Urothelium cell line (cell line): ENCODE measurements around the gene CD226.
"Not testable (repeated sequence)": the region's sequence is repeated elsewhere in the genome, so short reads cannot be mapped to it uniquely, and the experiment has no call there.

Experiments used
- DNase-seq: peaks from one replicate; pipeline ENCODE4 v3.0.0; 2011; ENCODE audit warnings: low spot score, mixed read lengths
- FAIRE-seq: peaks from 2 replicates; lab custom pipeline; 2011; peaks lifted over from hg19 to GRCh38; lab: Jason Lieb, UNC

Gene CD226

DNA sequence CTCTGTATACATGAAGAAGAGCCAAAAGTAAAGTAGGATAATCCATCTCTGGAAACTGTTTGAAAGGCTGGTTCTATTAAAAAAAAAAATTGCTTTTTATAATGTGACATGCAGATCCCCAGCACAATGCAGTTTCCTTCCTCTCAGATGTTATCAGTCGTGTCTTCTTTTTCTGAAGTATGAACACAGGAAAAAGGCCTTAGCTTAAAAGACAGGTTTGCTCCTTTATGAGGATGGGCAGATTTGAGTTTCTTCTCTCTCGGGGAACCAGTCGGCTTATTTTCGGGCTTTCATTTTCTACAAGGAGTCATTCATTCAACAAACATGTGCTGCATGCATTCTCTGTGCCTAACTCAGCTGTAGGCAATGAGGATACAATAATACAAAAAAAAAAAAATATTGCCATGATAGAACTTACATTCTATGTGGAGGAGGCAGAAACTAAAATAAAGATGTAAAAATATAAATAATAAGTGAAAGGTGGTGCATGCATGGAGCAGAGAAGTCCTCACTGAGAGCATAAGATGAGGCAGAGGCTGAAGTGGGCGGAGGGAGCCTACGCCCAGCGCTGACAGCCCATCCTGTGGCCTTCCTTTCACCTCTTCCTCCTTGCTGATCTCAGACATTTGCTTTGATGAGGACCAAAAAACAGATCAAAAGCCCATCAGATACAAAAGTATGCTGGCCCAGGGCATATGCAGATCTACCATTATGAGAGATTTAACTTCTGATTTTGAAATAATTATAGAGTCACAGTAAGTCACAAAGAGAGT lies at the start of gene CD226:
CD226 (minus strand) TSS at position 513 of the 773 bp plus-strand sequence; CDS start at position 46, 467 bp downstream.
- FAIRE-seq (no peak), DNase-seq (no peak)

DNA sequence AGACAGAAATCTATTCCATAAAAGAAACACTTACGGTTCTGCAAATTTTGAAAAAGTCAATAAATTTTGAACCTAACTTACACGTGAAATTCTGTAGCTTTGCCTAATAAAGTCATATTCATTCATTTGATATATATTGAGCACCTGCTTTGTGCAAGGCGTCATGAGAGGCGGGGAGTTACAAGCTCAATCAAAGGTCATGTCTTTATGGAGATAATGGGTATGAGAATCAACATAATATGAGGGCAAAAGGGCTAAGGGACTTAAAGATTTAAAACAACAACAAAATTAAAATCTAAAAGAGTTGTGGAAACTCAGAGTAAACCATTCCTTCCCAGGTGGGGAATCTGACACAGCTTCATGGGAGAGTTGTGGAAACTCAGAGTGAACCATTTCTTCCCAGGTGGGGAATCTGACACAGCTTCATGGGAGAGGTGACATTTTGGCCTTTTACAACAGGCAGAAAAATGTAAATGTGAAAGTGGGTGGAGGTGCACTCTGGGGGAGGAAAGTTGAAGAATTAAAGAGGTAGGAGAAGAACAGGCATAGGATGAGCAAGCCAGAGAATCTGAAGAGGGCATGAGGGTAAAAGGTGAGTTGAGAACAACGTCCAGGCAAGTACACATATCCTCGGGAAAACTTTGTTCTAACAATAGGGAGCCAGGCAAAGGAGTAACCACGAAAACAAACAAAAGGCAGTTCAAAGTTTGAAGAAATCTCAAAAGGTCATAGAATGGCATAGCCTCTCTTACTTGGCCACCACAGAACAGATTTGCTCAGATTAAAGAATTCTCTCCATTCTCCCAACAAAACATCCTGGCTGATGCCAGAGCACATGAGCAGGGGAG lies 49.5 kb upstream of the CD226 start:
- FAIRE-seq = no peak
- no peak for DNase-seq

DNA sequence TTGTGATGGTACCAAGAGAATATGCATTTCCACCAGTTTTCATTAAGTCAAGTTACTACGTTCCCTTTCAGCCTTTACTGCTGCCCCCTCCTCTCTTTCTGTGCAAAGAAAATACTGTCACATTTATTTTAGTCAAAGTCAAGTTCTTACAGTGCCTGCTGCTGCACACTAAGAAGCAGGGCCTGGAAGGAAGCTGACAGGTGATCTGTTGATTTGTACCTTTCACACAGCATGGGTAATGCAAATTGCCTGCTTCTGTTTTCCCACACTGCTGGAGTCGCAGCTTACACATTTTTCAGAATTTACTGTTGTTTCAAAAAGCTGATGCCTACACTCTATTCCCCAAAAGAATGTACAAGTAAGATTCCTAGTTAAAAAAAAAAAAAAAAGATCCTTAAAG lies 48.7 kb upstream of the CD226 start:
- no peak for DNase-seq
- no peak for FAIRE-seq

DNA sequence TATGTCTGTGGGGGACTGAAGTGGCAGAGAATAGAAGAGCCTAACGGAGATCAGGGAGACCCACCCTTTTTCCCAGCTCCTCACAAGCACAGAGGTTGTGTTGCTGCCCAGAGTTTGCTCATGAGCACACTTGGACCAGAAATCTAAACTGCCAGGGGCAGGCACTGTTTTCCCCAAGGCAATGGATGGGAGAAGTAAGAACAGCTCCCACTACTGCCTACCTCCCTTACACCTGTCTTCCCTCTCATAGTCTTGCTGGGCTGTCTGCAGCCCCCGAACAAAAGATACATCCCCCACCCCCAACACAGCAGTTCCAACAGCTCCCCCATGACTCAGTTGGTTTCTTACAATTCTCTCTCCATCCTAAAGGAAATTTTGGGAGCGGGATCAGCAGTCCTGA lies 48.1 kb upstream of the CD226 start:
- no peak for FAIRE-seq
- DNase-seq = no peak

DNA sequence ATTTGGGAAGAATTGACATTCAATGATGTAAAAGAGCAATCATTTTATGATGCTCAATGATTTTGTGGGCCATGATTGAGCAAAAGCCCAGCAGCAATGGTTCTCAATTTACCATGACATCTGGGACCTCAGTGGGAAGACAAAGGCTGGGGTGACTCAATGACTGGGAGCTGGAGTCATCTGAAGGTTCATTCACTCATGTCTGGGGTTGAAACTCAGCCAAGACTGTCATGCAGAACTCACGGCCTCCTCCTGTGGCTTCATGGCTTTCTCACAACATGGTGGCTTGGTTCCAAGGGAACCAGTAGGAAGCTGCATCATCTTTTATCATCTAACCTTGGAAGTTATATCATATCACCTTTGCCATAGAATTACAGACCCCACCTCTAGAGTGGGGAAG lies 45.1 kb upstream of the CD226 start:
- no peak for FAIRE-seq
- no peak for DNase-seq

DNA sequence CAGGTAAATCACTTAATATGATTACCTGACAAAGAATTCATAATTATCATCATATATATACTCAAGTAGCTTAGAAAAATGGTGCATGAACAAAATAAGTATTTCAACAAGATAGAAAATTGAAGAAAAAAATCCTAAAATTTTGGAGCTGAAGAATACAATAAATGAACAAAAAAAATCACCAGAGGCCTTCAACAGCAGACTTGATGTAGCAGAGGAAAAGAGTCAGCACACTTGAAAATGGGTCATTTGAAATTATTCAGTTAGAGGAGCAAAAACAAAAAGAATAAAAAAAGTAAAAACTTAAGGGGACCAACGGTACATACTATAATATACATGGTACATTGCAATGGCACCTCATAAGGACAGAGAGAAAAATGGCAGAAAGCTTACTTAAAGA lies 40.2 kb upstream of the CD226 start:
- DNase-seq (no peak), FAIRE-seq (no peak)

DNA sequence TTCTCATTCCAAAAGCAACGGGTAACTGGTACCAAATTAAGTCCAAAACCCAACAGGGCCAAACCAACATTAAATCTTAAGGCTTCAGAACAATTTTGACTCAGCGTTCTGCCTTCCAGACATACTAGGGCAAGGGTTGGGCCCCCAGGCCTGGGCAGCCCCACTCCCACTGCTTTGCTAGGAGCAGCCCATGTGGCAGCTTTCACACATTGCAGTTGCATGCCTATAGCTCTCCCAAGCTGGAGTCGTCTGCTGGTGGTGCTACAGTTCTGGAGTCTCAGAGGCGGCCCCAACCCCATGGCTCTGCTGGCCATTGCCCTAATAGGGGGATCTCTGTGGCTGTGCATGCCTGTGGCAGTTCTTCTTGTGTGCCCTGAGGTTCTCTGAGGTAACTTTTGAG lies 37.6 kb upstream of the CD226 start:
- DNase-seq (no peak), FAIRE-seq (no peak)

DNA sequence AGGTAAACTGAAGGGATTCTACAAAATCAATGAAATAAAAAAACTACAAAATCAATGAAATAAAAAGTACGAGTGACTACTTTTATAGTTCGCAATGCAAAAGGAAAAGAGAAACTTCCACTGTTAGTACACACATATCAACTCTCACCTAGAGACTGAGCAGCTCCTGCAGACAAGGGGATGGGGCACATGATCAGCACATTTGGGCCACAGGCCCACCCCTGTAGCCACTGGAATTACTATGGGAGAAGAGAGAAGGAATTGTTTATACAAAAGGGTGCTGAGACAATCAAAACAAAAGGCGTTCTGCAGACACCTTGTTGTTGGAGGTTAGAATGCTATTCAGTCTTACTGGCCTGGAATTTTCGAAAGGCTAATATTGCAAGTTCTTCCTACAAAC lies 34.7 kb upstream of the CD226 start:
- no peak for DNase-seq
- no peak for FAIRE-seq

DNA sequence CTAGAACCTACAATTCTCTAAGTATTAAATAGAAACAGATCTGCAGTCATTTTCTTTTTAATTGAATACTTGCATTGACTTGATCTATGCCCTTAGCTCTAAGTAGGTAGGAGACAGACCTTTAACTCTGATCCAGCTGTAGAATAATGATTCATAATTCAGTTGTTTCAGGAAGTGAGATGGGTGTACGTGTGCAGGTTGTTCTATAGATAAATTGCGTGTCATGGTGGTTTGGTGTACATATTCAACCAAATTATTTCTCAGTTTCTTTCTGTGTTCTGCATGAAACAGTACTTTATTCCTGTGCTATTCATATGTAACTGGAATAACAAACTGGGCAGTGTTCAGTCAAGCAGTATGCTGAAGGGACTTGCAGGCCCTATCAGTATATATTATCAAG lies 34.3 kb upstream of the CD226 start:
- DNase-seq (no peak), FAIRE-seq (no peak)

DNA sequence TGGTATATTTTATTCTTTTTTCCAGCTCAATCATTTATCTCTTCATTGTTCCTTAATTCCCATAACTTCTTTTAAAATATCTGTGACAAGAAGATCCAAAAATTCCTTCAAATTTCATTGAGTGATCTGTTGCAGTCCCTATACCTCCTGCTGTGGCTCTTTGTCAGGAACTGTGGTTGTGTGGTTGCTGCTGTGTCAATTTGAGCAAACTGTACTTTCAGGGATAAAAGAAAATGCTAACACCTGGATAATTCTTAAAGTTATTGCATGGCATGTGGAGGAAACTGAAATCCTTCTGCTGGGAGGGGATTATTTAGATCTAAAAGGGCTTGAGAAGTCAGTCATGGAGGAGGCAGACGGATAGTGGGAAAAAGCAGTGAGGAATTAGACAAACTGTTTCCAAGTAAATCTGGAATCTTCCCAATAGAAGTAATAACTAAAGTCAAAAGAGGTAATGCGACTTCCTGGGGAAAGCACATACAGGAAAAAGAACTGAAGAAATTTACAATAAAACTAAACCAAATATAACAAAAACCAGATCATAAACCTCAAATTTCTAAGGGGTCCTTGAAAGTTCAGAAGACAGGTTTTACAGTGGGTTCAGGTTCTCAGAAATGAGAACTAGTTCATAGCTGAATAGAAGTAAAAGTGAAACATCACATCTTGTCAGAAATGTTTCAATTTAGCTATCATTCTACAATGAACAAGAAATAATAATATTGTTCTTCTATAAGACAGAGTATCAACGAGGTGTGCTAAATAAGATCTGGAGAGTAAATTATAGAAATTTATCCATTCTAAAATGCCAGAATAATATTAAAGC lies 33.5 kb upstream of the CD226 start:
- FAIRE-seq = no peak
- no peak for DNase-seq

DNA sequence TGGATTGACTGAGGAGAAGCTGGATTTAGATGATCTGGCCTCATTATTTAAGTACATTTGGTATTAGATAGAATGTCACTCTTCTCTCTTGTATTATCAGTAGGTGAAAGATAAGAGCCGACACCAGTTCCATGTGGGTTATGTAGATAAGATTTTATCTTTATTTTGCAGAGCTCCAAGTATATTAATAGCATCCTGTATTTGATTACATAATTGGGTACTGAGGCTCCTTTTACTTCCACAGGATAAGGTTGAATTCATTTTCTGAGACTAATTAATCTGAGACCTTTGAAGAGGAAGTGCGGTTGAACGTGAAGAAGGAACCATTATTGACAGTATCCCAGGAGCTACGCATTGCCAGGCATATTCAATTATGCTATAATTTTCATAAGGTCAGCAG lies 32.8 kb upstream of the CD226 start:
- FAIRE-seq = no peak

DNA sequence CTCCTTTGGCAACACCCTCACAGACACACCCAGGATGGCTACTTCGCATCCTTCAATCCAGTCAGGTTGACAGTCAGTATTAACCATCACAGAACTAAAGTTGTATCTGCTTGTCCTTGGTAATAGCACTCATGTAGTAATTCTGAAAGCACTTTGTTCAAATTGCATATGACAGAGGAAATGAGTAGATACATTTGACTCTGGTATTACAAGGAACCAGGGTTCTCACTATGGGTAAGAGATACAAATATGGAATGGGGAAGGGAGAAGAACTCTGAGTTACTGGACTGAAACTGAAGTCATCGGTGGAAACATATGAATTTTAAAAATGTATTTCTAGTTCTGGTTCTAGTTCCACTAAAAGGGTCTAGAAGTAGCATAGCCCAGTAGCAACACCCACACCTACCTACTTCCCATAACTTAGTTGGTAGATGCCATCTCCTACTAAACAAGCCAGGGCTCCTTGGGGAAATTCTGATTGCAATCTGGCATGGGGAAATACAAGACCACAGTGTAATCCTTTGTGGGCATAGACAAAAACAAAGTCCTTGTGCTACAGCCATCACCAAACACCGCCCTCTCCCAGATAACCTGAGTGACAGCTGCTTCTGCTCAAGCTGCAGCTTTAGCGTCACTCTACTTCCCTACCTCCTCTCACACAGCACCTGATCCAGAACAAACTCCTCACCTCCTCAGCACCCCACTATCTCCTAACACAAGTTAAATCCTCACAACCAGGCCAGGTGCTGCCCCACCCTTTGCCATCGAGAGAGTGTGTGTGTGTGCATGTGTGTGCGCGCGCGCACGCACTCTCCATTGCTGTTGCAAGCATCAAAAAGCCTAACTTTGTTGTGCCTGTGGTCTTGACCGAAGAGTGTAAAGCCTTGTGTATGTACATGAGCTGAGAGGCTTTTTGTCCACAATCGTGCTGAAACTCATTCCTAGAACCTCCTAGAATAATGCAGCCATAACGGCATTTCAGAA lies 31.4 kb upstream of the CD226 start:
- FAIRE-seq (no peak), DNase-seq (no peak)

More for the DNA sequence above, 32.8 kb upstream of the CD226 start:
- no peak for DNase-seq

DNA sequence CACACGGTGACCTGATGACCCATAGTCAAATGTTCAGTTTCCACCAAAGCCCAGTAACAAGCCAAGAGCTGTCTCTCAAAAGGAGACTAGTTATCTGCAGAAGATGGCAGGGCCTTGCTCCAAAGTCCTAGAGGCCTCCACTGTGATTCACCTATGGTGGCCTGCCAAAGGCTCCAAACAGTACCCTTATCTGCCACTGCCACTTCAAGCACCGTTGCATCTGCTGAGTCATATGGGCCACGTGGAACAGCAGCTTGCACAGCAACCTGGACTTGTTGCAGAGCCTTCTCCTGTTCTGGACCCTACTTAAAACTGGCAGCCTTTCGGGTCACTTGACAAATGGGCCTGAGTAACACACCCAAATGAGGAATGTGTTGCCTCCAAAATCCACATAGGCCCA lies 27.6 kb upstream of the CD226 start:
- not testable (repeated sequence) for DNase-seq, FAIRE-seq

DNA sequence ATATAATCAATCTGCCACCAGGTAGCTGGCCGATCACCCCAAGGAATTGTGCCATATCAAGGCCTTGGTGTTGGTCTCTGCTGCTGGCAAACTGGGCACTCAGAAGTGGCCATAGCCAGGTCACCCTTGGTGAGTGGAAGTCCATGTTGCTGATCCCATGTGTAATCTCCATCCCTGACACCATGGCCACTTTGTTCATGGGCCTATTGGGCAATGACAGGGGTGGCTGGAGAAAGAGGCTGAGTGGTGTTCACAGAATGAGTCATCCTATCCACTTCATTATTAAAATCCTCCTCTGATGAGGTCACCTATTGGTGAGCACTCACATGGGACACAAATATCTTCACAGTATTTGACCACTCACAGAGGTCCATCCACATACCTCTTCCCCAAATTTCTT lies 26.7 kb upstream of the CD226 start:
- FAIRE-seq = no peak
- no peak for DNase-seq

DNA sequence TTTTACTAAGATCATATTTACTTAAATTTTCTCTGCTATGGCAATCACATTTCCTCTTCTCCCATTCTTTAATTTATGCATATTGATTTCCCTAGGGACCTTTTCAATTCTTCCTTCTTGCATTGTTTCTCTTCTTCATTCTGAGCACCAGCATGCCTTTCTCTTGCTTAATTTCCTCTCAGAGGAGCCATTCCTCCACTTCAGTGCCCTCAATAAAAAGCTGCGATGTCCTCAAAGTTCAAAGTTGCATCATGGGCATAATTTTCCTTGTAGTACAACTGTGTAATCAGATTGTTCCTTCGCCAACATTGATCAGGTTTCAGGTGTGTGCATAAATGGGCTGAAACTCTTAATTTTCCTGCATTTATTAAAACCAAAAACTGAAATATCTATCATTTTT lies 21.8 kb upstream of the CD226 start:
- no peak for FAIRE-seq
- no peak for DNase-seq

DNA sequence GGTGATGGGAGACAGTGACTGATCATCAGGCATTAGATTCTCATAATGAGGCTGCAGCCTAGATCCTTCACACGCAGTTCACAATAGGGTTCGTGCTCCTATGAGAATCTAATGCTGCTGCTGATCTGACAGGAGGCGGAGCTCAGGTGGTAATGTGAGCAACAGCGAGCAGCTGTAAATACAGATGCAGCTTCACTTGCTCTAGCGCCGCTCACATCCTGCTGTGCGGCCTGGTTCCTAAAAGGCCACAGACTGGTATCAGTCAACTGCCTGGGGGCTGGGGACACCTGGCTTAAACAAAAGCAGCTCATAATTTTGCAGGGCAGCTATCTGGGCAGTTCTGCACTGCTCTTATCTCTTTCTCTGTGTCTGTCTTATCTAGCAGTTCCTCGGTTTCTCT lies 20.4 kb upstream of the CD226 start:
- no peak for FAIRE-seq
- DNase-seq = no peak

DNA sequence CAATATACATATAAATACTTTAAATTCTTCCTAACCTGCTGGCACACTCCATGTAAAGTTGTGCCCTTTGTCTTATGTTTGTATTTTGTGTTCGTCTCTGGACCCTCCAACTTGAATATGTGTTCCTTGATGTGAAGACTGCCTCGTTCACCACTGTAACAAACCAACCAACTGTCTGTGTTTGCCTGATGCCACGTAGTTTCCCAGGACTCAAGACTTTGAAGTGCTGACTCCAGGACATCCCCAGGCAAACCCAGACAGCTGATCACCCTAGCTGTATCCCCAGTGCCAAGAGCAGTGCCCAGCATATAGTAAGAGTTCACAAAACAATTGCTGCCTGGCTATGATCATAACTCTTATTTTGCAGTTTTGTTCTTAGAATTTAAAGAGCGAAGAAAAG lies 15.5 kb upstream of the CD226 start:
- DNase-seq (no peak), FAIRE-seq (no peak)

DNA sequence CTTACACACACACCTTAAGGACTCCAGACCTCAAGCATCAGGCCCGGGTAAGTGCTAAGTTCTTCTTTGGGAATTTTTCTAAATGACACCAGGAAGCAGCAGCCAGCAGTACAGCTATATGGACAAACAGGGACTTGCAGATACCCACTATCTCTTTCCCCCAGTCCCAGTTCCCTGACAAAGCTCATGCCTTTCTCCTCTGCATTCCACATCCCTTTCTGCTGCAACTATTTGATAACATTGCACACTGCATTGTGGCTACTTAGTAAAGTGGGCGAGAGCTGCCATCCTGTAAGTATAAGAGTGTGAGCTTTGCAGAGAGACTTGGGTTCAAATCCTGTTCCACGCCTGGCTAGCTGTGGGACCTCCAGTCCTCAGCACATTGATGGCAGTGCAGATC lies 14.0 kb upstream of the CD226 start:
- DNase-seq (no peak), FAIRE-seq (no peak)

DNA sequence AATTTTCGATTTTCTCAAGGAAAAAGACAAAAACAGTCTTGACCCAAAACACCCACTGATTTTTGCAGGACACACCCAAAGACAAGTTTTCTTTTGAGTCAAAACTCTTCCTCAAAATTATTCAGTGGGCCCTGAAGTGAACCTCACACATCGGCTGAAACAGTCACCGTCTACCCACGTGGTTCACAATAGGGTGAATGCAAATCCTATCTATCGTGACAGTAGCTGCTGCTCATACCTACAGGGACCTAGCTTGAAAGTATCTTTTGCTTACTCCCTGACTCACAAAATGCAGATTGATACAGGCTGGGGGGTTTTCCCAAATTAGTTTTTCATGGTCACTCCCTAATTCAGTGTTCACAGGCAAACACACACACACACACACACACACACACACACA lies 10.7 kb upstream of the CD226 start:
- no peak for DNase-seq
- no peak for FAIRE-seq

DNA sequence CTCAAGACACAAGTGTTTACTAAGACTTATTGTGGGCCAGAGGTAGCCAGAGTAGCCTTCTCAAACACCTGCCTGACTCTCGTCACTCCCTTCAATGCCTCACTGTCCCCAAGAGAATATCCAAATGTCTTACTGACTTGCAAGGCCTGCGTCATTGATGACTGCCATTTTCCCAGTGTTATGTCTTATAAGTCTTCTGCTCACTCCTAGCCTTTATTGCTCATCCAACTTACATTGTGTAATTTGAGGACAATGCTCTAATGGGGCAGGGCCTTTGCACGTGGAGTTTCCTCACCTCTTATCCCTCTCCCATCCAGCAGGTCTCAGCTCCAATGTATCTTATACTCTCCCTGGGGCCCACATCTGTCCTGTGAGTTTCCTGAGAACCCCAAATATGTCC lies 10.1 kb upstream of the CD226 start:
- no peak for FAIRE-seq
- DNase-seq = no peak
